LNCAP (cell line): Measurements from ENCODE around the gene SH3RF3.

Experiments used
- CTCF ChIP-seq: fragments of 450-650 bp; IDR thresholded peaks from 2 replicates; pipeline ENCODE4 v1.5.1; 2017; ENCODE audit warnings: mild to moderate bottlenecking

SH3RF3 gene

GRCh38 chr2:109391243-109391642, 262.2 kb downstream of the SH3RF3 start:
- TF ChIP-seq CTCF: no peak

GRCh38 chr2:109392140-109392539, 263.1 kb downstream of the SH3RF3 start:
- TF ChIP-seq CTCF: no peak

GRCh38 chr2:109392816-109393661, 264.0 kb downstream of the SH3RF3 start:
- no peak for TF ChIP-seq CTCF

GRCh38 chr2:109393662-109393972, 264.6 kb downstream of the SH3RF3 start:
- TF ChIP-seq CTCF: no peak

GRCh38 chr2:109395494-109396201, 266.6 kb downstream of the SH3RF3 start:
- no peak for TF ChIP-seq CTCF

- TF ChIP-seq CTCF: no peak
These were observed 267.5 kb downstream of the SH3RF3 start for GRCh38 chr2:109396202-109397180.

GRCh38 chr2:109397893-109398292, 268.9 kb downstream of the SH3RF3 start:
- TF ChIP-seq CTCF: no peak
